HepG2 (cell line): Measurements from ENCODE around the gene PKD2L2.

Experiments
- BRCA1 ChIP-seq: sonication (generic); formaldehyde crosslinking; IDR thresholded peaks from 2 replicates; pipeline ENCODE4 v1.4.0; 2020; ENCODE audit warnings: missing genetic modification reagents
- CTCF ChIP-seq: sonication (generic); formaldehyde crosslinking; IDR thresholded peaks from 2 replicates; pipeline ENCODE4 v1.5.0; 2020; ENCODE audit warnings: mild to moderate bottlenecking, missing genetic modification reagents, moderate library complexity
- GABPA ChIP-seq, 2 experiments: IDR thresholded peaks; 2 replicates each; pipeline ENCODE4 v1.6.1; 2011 to 2016; ENCODE audit warnings: low read depth in 2 of 2, low read length in 1 of 2, missing biosample characterization in 1 of 2, missing genetic modification characterization in 1 of 2
- KAT7 ChIP-seq: IDR thresholded peaks from 2 replicates; pipeline ENCODE4 v1.6.1; 2018; ENCODE audit warnings: borderline replicate concordance, missing compliant biosample characterization
- MAX ChIP-seq: IDR thresholded peaks from 2 replicates; pipeline ENCODE4 v1.6.1; 2012; ENCODE audit warnings: inconsistent platforms
- NR1H2 ChIP-seq: sonication (generic); formaldehyde crosslinking; IDR thresholded peaks from 2 replicates; pipeline ENCODE4 v1.8.1; 2022; ENCODE audit warnings: low read depth, missing genetic modification reagents, borderline replicate concordance
- PBX3 ChIP-seq: sonication (generic); formaldehyde crosslinking; IDR thresholded peaks from 2 replicates; pipeline ENCODE4 v1.8.1; 2023; ENCODE audit warnings: missing genetic modification reagents, inconsistent platforms, borderline replicate concordance
- RBAK ChIP-seq: sonication (generic); formaldehyde crosslinking; IDR thresholded peaks from 2 replicates; pipeline ENCODE4 v1.5.1; 2020; ENCODE audit warnings: mild to moderate bottlenecking, missing genetic modification reagents
- SALL1 ChIP-seq: sonication (generic); formaldehyde crosslinking; IDR thresholded peaks from 2 replicates; pipeline ENCODE4 v1.8.0; 2022; ENCODE audit warnings: mild to moderate bottlenecking, missing genetic modification reagents
- SP1 ChIP-seq, 2 experiments: fragments of 450-650 bp in 1 of 2; sonication (generic) in 1 of 2; formaldehyde crosslinking in 1 of 2; IDR thresholded peaks; 2 replicates each; pipeline versions ENCODE4 v1.4.0 to v1.6.1; 2016 to 2020; ENCODE audit warnings: missing genetic modification reagents in 1 of 2
- TF ChIP-seq, protein P1 (sequence below): sonication (generic); formaldehyde crosslinking; conservative IDR thresholded peaks from 2 replicates; pipeline ENCODE4 v1.5.0; 2020; ENCODE audit warnings: missing genetic modification reagents
- TF ChIP-seq, protein P2 (sequence below): sonication (generic); formaldehyde crosslinking; IDR thresholded peaks from 2 replicates; pipeline ENCODE4 v1.5.1; 2020; ENCODE audit warnings: missing genetic modification reagents, mild to moderate bottlenecking, borderline replicate concordance
- TF ChIP-seq, protein P3 (sequence below): IDR thresholded peaks from 2 replicates; pipeline ENCODE4 v1.6.1; 2016; ENCODE audit warnings: low read depth, missing genetic modification reagents, missing compliant biosample characterization

- TF ChIP-seq, protein P1, sequence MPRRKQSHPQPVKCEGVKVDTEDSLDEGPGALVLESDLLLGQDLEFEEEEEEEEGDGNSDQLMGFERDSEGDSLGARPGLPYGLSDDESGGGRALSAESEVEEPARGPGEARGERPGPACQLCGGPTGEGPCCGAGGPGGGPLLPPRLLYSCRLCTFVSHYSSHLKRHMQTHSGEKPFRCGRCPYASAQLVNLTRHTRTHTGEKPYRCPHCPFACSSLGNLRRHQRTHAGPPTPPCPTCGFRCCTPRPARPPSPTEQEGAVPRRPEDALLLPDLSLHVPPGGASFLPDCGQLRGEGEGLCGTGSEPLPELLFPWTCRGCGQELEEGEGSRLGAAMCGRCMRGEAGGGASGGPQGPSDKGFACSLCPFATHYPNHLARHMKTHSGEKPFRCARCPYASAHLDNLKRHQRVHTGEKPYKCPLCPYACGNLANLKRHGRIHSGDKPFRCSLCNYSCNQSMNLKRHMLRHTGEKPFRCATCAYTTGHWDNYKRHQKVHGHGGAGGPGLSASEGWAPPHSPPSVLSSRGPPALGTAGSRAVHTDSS, result no peak
- no peak for TF ChIP-seq PBX3
- TF ChIP-seq GABPA (IDR thresholded peaks at IDR 0.05; ENCODE audit: low read depth, low read length), result no peak
- TF ChIP-seq GABPA (CRISPR knock-in tag; IDR thresholded peaks at IDR 0.05; ENCODE audit: low read depth), result no peak
- TF ChIP-seq, protein P2, sequence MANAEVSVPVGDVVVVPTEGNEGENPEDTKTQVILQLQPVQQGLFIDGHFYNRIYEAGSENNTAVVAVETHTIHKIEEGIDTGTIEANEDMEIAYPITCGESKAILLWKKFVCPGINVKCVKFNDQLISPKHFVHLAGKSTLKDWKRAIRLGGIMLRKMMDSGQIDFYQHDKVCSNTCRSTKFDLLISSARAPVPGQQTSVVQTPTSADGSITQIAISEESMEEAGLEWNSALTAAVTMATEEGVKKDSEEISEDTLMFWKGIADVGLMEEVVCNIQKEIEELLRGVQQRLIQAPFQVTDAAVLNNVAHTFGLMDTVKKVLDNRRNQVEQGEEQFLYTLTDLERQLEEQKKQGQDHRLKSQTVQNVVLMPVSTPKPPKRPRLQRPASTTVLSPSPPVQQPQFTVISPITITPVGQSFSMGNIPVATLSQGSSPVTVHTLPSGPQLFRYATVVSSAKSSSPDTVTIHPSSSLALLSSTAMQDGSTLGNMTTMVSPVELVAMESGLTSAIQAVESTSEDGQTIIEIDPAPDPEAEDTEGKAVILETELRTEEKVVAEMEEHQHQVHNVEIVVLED (CRISPR knock-in tag), result no peak
- no peak for TF ChIP-seq KAT7
- no peak for TF ChIP-seq MAX
- TF ChIP-seq BRCA1, result no peak
- TF ChIP-seq CTCF (CRISPR knock-in tag), result no peak
- TF ChIP-seq, protein P3, sequence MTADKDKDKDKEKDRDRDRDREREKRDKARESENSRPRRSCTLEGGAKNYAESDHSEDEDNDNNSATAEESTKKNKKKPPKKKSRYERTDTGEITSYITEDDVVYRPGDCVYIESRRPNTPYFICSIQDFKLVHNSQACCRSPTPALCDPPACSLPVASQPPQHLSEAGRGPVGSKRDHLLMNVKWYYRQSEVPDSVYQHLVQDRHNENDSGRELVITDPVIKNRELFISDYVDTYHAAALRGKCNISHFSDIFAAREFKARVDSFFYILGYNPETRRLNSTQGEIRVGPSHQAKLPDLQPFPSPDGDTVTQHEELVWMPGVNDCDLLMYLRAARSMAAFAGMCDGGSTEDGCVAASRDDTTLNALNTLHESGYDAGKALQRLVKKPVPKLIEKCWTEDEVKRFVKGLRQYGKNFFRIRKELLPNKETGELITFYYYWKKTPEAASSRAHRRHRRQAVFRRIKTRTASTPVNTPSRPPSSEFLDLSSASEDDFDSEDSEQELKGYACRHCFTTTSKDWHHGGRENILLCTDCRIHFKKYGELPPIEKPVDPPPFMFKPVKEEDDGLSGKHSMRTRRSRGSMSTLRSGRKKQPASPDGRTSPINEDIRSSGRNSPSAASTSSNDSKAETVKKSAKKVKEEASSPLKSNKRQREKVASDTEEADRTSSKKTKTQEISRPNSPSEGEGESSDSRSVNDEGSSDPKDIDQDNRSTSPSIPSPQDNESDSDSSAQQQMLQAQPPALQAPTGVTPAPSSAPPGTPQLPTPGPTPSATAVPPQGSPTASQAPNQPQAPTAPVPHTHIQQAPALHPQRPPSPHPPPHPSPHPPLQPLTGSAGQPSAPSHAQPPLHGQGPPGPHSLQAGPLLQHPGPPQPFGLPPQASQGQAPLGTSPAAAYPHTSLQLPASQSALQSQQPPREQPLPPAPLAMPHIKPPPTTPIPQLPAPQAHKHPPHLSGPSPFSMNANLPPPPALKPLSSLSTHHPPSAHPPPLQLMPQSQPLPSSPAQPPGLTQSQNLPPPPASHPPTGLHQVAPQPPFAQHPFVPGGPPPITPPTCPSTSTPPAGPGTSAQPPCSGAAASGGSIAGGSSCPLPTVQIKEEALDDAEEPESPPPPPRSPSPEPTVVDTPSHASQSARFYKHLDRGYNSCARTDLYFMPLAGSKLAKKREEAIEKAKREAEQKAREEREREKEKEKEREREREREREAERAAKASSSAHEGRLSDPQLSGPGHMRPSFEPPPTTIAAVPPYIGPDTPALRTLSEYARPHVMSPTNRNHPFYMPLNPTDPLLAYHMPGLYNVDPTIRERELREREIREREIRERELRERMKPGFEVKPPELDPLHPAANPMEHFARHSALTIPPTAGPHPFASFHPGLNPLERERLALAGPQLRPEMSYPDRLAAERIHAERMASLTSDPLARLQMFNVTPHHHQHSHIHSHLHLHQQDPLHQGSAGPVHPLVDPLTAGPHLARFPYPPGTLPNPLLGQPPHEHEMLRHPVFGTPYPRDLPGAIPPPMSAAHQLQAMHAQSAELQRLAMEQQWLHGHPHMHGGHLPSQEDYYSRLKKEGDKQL (CRISPR knock-in tag), result no peak
- TF ChIP-seq RBAK (CRISPR knock-in tag), result no peak
- TF ChIP-seq NR1H2 (CRISPR knock-in tag), result no peak
- TF ChIP-seq SP1 (IDR thresholded peaks at IDR 0.05), result no peak
- no peak for TF ChIP-seq SP1 (CRISPR knock-in tag; IDR thresholded peaks at IDR 0.05)
- TF ChIP-seq SALL1, result no peak
Measured at GRCh38 chr5:137959488-137959887, 70.2 kb downstream of the PKD2L2 start.
